Measurements from ENCODE around the gene PHKA2.

DNA sequence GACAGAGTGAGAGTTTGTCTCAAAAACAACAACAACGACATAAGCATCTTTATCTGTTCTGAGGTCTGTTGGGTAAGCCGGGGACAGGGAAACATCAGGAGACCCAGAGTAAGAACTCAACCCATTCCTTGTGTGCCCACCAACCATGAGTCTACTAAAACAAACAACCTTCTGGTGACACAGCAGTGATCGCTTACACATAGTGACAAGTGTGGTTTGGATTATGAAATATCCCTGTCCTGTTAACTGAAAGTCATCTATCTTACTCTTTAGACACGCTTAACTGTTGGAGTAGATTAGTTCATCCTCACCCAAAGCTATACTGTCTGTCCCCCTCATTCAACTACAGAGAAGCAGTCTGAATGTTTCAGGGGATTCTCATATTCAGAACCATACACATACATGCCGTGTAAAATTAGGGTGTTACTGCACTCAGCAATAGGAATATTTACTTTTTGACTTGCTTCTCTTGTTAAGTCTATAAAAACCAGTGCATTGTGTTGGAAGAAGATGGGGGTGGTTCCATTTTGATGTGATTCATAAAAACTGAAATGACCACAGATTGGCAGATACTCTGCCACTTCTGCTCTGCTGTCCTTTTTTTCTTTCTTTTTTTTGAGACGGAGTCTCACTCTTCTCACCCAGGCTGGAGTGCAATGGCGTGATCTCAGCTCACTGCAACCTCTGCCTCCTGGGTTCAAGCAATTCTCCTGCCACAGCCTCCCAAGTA, 27.4 kb downstream of the PHKA2 start:
- TF ChIP-seq, protein P1, sequence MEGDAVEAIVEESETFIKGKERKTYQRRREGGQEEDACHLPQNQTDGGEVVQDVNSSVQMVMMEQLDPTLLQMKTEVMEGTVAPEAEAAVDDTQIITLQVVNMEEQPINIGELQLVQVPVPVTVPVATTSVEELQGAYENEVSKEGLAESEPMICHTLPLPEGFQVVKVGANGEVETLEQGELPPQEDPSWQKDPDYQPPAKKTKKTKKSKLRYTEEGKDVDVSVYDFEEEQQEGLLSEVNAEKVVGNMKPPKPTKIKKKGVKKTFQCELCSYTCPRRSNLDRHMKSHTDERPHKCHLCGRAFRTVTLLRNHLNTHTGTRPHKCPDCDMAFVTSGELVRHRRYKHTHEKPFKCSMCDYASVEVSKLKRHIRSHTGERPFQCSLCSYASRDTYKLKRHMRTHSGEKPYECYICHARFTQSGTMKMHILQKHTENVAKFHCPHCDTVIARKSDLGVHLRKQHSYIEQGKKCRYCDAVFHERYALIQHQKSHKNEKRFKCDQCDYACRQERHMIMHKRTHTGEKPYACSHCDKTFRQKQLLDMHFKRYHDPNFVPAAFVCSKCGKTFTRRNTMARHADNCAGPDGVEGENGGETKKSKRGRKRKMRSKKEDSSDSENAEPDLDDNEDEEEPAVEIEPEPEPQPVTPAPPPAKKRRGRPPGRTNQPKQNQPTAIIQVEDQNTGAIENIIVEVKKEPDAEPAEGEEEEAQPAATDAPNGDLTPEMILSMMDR (IDR thresholded peaks at IDR 0.05; ENCODE audit: borderline replicate concordance, extremely low read depth, low read length, poor library complexity, severe bottlenecking): no peak
- no peak for TF ChIP-seq EZH2 (IDR thresholded peaks at IDR 0.05; ENCODE audit: borderline replicate concordance, low read depth, low read length, severe bottlenecking)
